WTC11 (cell line): ENCODE results near the gene DCHS2. TPM values are rescaled to one million over a fixed set of nuclear protein-coding genes. Genes with fewer than 3 reads are reported as not detected.

Source experiments
- ATAC-seq: fragments of 200-7000 bp; cut with Tn5 transposase; 2 replicates; pipeline ENCODE4 v1.10.0; 2021; ENCODE audit warnings: mild to moderate bottlenecking, moderate library complexity
- CTCF ChIA-PET: fragments of 300-600 bp; sonication (Branson Sonifier 250); formaldehyde crosslinking; loops from one replicate; lab custom pipeline; 2021; ENCODE audit warnings: antibody characterized with exemption; lab: Charles Lee
- POLR2A ChIA-PET: fragments of 350-600 bp; sonication (Branson Sonifier 250); formaldehyde crosslinking; loops from one replicate; lab custom pipeline; 2021; ENCODE audit warnings: antibody characterized with exemption; lab: Charles Lee
- DNase-seq: peaks from one replicate; pipeline ENCODE4 v3.0.0; 2021; ENCODE audit warnings: low spot score
- H3K27ac Mint-ChIP-seq: 2 replicates; pipeline ENCODE4 v1.8.0; 2021; ENCODE audit warnings: mixed read lengths
- H3K27me3 Mint-ChIP-seq: 2 replicates; pipeline ENCODE4 v1.8.0; 2021; ENCODE audit warnings: low read depth, mild to moderate bottlenecking, moderate library complexity, mixed read lengths
- H3K36me3 Mint-ChIP-seq: 2 replicates; pipeline ENCODE4 v1.8.0; 2021; ENCODE audit warnings: mixed read lengths
- H3K4me1 Mint-ChIP-seq: 2 replicates; pipeline ENCODE4 v1.8.0; 2022; ENCODE audit warnings: mixed read lengths
- H3K4me3 Mint-ChIP-seq: 2 replicates; pipeline ENCODE4 v1.8.0; 2021; ENCODE audit warnings: mild to moderate bottlenecking, moderate library complexity, mixed read lengths
- H3K9me3 Mint-ChIP-seq: 2 replicates; pipeline ENCODE4 v1.8.0; 2021; ENCODE audit warnings: mixed read lengths
- CBFB ChIP-seq: sonication (generic); formaldehyde crosslinking; IDR thresholded peaks from 2 replicates; pipeline ENCODE4 v1.8.1; 2022; ENCODE audit warnings: mild to moderate bottlenecking, low read depth, missing genetic modification reagents
- CREM ChIP-seq: sonication (generic); formaldehyde crosslinking; IDR thresholded peaks from 2 replicates; pipeline ENCODE4 v1.8.1; 2022; ENCODE audit warnings: mild to moderate bottlenecking, missing genetic modification reagents, moderate library complexity
- EMX1 ChIP-seq: fragments of 250-450 bp; sonication (Bioruptor Pico); IDR thresholded peaks from 2 replicates; pipeline ENCODE4 v1.8.0; 2021; ENCODE audit warnings: mild to moderate bottlenecking
- FOXJ3 ChIP-seq: sonication (generic); formaldehyde crosslinking; IDR thresholded peaks from 2 replicates; pipeline ENCODE4 v1.9.0; 2021; ENCODE audit warnings: missing genetic modification reagents, mild to moderate bottlenecking, borderline replicate concordance
- GTF2I ChIP-seq: fragments of 250-450 bp; sonication (Bioruptor Pico); conservative IDR thresholded peaks from 2 replicates; pipeline ENCODE4 v1.4.0; 2021; ENCODE audit warnings: mild to moderate bottlenecking
- JAZF1 ChIP-seq: fragments of 250-450 bp; sonication (Bioruptor Pico); IDR thresholded peaks from 2 replicates; pipeline ENCODE4 v1.9.0; 2021; ENCODE audit warnings: moderate library complexity, mild to moderate bottlenecking, inconsistent platforms
- RORB ChIP-seq: fragments of 250-450 bp; sonication (Bioruptor Pico); IDR thresholded peaks from 2 replicates; pipeline ENCODE4 v1.9.0; 2021; ENCODE audit warnings: mild to moderate bottlenecking
- SOX15 ChIP-seq: fragments of 250-450 bp; sonication (Bioruptor Pico); IDR thresholded peaks from 2 replicates; pipeline ENCODE4 v1.9.0; 2021; ENCODE audit warnings: mild to moderate bottlenecking
- TP53 ChIP-seq: sonication (generic); formaldehyde crosslinking; IDR thresholded peaks from 2 replicates; pipeline ENCODE4 v1.8.1; 2023; ENCODE audit warnings: mild to moderate bottlenecking, missing genetic modification reagents
- ZNF121 ChIP-seq: sonication (generic); formaldehyde crosslinking; IDR thresholded peaks from 2 replicates; pipeline ENCODE4 v1.8.0; 2023; ENCODE audit warnings: missing genetic modification reagents
- ZNF219 ChIP-seq: sonication (generic); formaldehyde crosslinking; IDR thresholded peaks from 2 replicates; pipeline ENCODE4 v1.8.0; 2023; ENCODE audit warnings: missing genetic modification reagents, mild to moderate bottlenecking, borderline replicate concordance
- ZNF232 ChIP-seq: sonication (generic); formaldehyde crosslinking; IDR thresholded peaks from 2 replicates; pipeline ENCODE4 v1.8.0; 2022; ENCODE audit warnings: mild to moderate bottlenecking, missing genetic modification reagents
- ZNF317 ChIP-seq: sonication (generic); formaldehyde crosslinking; IDR thresholded peaks from 2 replicates; pipeline ENCODE4 v1.8.1; 2023; ENCODE audit warnings: low read depth, mild to moderate bottlenecking, moderate library complexity, missing genetic modification reagents, borderline replicate concordance
- ZNF396 ChIP-seq: fragments of 250-450 bp; sonication (Bioruptor Pico); IDR thresholded peaks from 2 replicates; pipeline ENCODE4 v1.8.0; 2021; ENCODE audit warnings: mild to moderate bottlenecking, moderate library complexity, borderline replicate concordance
- total RNA-seq: library from RNA; stranded (reverse); gene quantifications from 3 replicates; pipeline ENCODE4 v1.2.3, GENCODE V29; 2021
- TF ChIP-seq, protein P1 (sequence below): sonication (generic); formaldehyde crosslinking; IDR thresholded peaks from 2 replicates; pipeline ENCODE4 v1.8.0; 2023; ENCODE audit warnings: missing genetic modification reagents, mild to moderate bottlenecking, borderline replicate concordance
- TF ChIP-seq, protein P2 (sequence below): fragments of 250-450 bp; sonication (Bioruptor Pico); IDR thresholded peaks from 2 replicates; pipeline ENCODE4 v1.9.0; 2021; ENCODE audit warnings: mild to moderate bottlenecking
- TF ChIP-seq, protein P3 (sequence below): sonication (generic); formaldehyde crosslinking; IDR thresholded peaks from 2 replicates; pipeline ENCODE4 v1.8.1; 2023; ENCODE audit warnings: mild to moderate bottlenecking, missing genetic modification reagents
- TF ChIP-seq, protein P4 (sequence below): fragments of 250-450 bp; sonication (Bioruptor Pico); IDR thresholded peaks from 2 replicates; pipeline ENCODE4 v1.9.0; 2021; ENCODE audit warnings: moderate library complexity, mild to moderate bottlenecking, inconsistent platforms, borderline replicate concordance
- TF ChIP-seq, protein P5 (sequence below): sonication (generic); formaldehyde crosslinking; IDR thresholded peaks from 2 replicates; pipeline ENCODE4 v1.8.1; 2023; ENCODE audit warnings: mild to moderate bottlenecking, missing genetic modification reagents, moderate library complexity
- TF ChIP-seq, protein P6 (sequence below): sonication (generic); formaldehyde crosslinking; IDR thresholded peaks from 2 replicates; pipeline ENCODE4 v1.8.0; 2022; ENCODE audit warnings: mild to moderate bottlenecking, missing genetic modification reagents
- TF ChIP-seq, protein P7 (sequence below): sonication (generic); formaldehyde crosslinking; IDR thresholded peaks from 2 replicates; pipeline ENCODE4 v1.8.1; 2023; ENCODE audit warnings: mild to moderate bottlenecking, missing genetic modification reagents, moderate library complexity
- TF ChIP-seq, protein P8 (sequence below): sonication (generic); formaldehyde crosslinking; IDR thresholded peaks from 2 replicates; pipeline ENCODE4 v1.8.1; 2022; ENCODE audit warnings: low read depth, mild to moderate bottlenecking, moderate library complexity, missing genetic modification reagents, borderline replicate concordance

Gene DCHS2
- total RNA-seq, 1 experiment from 2014 or later = 1.3 TPM

DNA sequence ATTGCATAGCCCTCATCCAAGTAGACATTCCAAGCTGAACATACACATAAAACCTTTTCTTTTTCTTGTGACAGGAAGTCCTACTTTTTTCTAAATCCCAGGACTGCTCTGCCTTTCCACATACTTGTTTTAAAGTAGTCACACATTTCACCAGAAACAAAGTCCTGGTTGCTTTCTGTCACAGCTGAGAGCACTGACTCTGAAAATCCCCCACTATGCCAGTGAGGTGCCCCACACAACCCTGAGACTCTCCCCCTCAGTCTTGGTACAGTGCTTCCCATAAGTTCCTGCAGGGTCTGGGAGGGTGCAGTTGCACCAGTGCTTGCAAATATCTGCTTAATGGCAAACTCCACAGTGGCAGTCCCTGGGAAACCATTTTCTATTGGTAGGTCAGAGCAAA, 84.2 kb downstream of the DCHS2 start:
- POLR2A ChIA-PET = no interaction called here
- CTCF ChIA-PET = no interaction called here
- TF ChIP-seq SOX15 = no peak
- TF ChIP-seq ZNF317 (CRISPR knock-in tag) = no peak
- no peak for TF ChIP-seq ZNF219
- no peak for TF ChIP-seq ZNF121
- TF ChIP-seq, protein P1, sequence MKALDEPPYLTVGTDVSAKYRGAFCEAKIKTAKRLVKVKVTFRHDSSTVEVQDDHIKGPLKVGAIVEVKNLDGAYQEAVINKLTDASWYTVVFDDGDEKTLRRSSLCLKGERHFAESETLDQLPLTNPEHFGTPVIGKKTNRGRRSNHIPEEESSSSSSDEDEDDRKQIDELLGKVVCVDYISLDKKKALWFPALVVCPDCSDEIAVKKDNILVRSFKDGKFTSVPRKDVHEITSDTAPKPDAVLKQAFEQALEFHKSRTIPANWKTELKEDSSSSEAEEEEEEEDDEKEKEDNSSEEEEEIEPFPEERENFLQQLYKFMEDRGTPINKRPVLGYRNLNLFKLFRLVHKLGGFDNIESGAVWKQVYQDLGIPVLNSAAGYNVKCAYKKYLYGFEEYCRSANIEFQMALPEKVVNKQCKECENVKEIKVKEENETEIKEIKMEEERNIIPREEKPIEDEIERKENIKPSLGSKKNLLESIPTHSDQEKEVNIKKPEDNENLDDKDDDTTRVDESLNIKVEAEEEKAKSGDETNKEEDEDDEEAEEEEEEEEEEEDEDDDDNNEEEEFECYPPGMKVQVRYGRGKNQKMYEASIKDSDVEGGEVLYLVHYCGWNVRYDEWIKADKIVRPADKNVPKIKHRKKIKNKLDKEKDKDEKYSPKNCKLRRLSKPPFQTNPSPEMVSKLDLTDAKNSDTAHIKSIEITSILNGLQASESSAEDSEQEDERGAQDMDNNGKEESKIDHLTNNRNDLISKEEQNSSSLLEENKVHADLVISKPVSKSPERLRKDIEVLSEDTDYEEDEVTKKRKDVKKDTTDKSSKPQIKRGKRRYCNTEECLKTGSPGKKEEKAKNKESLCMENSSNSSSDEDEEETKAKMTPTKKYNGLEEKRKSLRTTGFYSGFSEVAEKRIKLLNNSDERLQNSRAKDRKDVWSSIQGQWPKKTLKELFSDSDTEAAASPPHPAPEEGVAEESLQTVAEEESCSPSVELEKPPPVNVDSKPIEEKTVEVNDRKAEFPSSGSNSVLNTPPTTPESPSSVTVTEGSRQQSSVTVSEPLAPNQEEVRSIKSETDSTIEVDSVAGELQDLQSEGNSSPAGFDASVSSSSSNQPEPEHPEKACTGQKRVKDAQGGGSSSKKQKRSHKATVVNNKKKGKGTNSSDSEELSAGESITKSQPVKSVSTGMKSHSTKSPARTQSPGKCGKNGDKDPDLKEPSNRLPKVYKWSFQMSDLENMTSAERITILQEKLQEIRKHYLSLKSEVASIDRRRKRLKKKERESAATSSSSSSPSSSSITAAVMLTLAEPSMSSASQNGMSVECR (CRISPR knock-in tag) = no peak
- TF ChIP-seq ZNF396 (CRISPR knock-in tag) = no peak
- no peak for TF ChIP-seq CBFB (CRISPR knock-in tag)
- TF ChIP-seq, all 79 proteins: peak for 0
- no peaks in the 10 kb centered on the region; the same call in 1 of the 2 replicates for H3K27me3 Mint-ChIP-seq
- peak; percentile 30 for ATAC-seq
- no peak overlapping the region for H3K4me3 Mint-ChIP-seq
- no peak for DNase-seq
- H3K36me3 Mint-ChIP-seq = no peaks in the 10 kb centered on the region
- peaks cover 7% of the 10 kb centered on the region for H3K9me3 Mint-ChIP-seq
- no peaks in the 10 kb centered on the region for H3K4me1 Mint-ChIP-seq
- no peak overlapping the region for H3K27ac Mint-ChIP-seq

DNA sequence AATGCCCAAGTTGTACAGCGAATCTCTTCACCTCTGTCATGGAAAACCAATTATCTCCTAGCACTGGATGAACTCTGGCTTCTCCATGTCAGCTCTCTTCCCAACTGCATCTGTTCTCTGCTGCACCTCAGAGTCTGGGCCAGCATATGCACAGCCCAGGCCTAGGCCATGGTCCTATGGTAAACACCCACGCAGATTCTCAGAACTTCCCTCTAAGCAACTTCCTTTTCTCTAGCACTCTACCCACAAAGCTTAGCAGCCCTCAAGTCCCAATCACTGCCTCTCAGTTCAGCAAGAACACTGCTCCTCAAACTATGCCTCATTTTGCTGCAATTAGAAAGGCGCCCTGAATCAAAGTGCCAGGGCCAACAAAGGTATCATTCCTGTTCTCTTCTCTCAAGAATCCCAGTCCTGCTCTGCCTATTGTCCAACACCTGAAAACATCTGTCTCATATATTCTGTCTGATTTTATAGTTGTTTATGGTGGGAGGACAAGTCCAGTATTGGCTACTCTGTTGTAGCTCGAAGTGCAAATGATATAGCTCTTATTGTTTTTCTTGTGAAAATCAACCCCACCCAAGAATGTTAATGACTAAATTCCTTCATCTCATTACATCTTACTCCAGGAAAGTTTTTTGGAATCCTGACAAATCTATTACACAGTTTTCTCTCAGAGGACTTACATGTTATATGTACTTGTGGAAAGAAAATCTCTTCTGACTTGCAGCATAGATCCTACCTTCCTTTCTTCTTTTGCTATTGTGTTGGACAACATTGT, 85.4 kb downstream of the DCHS2 start:
- DNase-seq (no peak), ATAC-seq (peak; percentile 39; the same call in 1 of the 2 replicates)
- no peak overlapping the region for H3K27ac Mint-ChIP-seq
- no peak overlapping the region for H3K4me3 Mint-ChIP-seq
- CTCF ChIA-PET = no interaction called here
- TF ChIP-seq TP53 (no peak), JAZF1 (CRISPR knock-in tag) (no peak), FOXJ3 (CRISPR knock-in tag) (no peak), EMX1 (CRISPR knock-in tag) (no peak), GTF2I (CRISPR knock-in tag) (no peak), RORB (CRISPR knock-in tag) (no peak), ZNF396 (CRISPR knock-in tag) (no peak), ZNF232 (CRISPR knock-in tag) (no peak), CREM (CRISPR knock-in tag) (no peak)
- TF ChIP-seq, protein P2, sequence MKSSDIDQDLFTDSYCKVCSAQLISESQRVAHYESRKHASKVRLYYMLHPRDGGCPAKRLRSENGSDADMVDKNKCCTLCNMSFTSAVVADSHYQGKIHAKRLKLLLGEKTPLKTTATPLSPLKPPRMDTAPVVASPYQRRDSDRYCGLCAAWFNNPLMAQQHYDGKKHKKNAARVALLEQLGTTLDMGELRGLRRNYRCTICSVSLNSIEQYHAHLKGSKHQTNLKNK (CRISPR knock-in tag) = no peak
- TF ChIP-seq, protein P3, sequence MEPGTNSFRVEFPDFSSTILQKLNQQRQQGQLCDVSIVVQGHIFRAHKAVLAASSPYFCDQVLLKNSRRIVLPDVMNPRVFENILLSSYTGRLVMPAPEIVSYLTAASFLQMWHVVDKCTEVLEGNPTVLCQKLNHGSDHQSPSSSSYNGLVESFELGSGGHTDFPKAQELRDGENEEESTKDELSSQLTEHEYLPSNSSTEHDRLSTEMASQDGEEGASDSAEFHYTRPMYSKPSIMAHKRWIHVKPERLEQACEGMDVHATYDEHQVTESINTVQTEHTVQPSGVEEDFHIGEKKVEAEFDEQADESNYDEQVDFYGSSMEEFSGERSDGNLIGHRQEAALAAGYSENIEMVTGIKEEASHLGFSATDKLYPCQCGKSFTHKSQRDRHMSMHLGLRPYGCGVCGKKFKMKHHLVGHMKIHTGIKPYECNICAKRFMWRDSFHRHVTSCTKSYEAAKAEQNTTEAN (CRISPR knock-in tag) = no peak
- TF ChIP-seq, protein P4, sequence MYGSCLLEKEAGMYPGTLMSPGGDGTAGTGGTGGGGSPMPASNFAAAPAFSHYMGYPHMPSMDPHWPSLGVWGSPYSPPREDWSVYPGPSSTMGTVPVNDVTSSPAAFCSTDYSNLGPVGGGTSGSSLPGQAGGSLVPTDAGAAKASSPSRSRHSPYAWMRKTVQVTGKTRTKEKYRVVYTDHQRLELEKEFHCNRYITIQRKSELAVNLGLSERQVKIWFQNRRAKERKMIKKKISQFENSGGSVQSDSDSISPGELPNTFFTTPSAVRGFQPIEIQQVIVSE = no peak
- TF ChIP-seq, protein P5, sequence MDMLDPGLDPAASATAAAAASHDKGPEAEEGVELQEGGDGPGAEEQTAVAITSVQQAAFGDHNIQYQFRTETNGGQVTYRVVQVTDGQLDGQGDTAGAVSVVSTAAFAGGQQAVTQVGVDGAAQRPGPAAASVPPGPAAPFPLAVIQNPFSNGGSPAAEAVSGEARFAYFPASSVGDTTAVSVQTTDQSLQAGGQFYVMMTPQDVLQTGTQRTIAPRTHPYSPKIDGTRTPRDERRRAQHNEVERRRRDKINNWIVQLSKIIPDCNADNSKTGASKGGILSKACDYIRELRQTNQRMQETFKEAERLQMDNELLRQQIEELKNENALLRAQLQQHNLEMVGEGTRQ (CRISPR knock-in tag) = no peak
- TF ChIP-seq, protein P6, sequence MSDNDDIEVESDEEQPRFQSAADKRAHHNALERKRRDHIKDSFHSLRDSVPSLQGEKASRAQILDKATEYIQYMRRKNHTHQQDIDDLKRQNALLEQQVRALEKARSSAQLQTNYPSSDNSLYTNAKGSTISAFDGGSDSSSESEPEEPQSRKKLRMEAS (CRISPR knock-in tag) = no peak
- TF ChIP-seq, protein P7, sequence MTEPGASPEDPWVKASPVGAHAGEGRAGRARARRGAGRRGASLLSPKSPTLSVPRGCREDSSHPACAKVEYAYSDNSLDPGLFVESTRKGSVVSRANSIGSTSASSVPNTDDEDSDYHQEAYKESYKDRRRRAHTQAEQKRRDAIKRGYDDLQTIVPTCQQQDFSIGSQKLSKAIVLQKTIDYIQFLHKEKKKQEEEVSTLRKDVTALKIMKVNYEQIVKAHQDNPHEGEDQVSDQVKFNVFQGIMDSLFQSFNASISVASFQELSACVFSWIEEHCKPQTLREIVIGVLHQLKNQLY = no peak
- TF ChIP-seq, protein P8, sequence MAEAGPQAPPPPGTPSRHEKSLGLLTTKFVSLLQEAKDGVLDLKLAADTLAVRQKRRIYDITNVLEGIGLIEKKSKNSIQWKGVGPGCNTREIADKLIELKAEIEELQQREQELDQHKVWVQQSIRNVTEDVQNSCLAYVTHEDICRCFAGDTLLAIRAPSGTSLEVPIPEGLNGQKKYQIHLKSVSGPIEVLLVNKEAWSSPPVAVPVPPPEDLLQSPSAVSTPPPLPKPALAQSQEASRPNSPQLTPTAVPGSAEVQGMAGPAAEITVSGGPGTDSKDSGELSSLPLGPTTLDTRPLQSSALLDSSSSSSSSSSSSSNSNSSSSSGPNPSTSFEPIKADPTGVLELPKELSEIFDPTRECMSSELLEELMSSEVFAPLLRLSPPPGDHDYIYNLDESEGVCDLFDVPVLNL (CRISPR knock-in tag) = no peak
- peaks cover 7% of the 10 kb centered on the region for H3K9me3 Mint-ChIP-seq
- H3K4me1 Mint-ChIP-seq = no peaks in the 10 kb centered on the region
- no peaks in the 10 kb centered on the region; the same call in 1 of the 2 replicates for H3K27me3 Mint-ChIP-seq
- POLR2A ChIA-PET = no interaction called here
- H3K36me3 Mint-ChIP-seq = no peaks in the 10 kb centered on the region
